ENCODE results near the gene DYNLL1. TPM values are rescaled to one million over a fixed set of nuclear protein-coding genes. Genes with fewer than 3 reads are reported as not detected.

The DYNLL1 gene
- total RNA-seq, 1 donor from 2014 or later, result 159 TPM

DNA sequence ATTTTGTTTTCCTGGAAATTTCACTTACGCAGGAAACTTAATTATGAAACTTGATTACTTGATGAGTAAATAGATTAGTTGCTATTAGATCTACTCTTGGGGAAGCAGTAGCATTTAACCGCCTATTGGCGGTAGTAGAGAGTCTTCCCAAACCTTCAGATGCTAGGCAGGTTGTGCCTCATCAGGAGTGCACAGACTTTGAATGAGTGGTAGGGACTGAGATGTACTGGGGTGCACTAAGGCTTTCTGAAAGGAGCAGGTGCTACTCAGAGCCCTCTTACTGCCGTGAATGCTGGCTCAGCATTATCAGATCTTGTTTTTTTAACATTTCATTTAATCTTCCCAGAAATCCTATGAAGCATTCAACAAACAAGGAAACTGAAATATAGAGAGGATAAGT lies 41.9 kb upstream of the DYNLL1 start:
- peaks cover 52% of the 10 kb centered on the region for H3K36me3 Mint-ChIP-seq (ENCODE audit: low read depth)
- CTCF ChIA-PET, result interaction anchor here (0.9 to 1.8 kb wide), 3 partner anchors 9 to 85 kb away, joined by 3 to 5 read pairs (median 4); no protein-coding TSS in a partner anchor
- DNase-seq (no peak), ATAC-seq (ENCODE audit: low read depth) (peak; percentile 87)
- H3K9me3 Mint-ChIP-seq, result no peaks in the 10 kb centered on the region
- H3K27ac Mint-ChIP-seq, result no peak overlapping the region
- intact Hi-C loops (cut with micrococcal nuclease), result loop anchor here (2.0 kb wide), 1 partner anchor 15 kb away; the partner anchor contains the start of gene SRSF9
- TF ChIP-seq, protein P1, sequence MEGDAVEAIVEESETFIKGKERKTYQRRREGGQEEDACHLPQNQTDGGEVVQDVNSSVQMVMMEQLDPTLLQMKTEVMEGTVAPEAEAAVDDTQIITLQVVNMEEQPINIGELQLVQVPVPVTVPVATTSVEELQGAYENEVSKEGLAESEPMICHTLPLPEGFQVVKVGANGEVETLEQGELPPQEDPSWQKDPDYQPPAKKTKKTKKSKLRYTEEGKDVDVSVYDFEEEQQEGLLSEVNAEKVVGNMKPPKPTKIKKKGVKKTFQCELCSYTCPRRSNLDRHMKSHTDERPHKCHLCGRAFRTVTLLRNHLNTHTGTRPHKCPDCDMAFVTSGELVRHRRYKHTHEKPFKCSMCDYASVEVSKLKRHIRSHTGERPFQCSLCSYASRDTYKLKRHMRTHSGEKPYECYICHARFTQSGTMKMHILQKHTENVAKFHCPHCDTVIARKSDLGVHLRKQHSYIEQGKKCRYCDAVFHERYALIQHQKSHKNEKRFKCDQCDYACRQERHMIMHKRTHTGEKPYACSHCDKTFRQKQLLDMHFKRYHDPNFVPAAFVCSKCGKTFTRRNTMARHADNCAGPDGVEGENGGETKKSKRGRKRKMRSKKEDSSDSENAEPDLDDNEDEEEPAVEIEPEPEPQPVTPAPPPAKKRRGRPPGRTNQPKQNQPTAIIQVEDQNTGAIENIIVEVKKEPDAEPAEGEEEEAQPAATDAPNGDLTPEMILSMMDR (IDR thresholded peaks at IDR 0.05), result no peak
- no peaks in the 10 kb centered on the region for H3K27me3 Mint-ChIP-seq
- POLR2A ChIA-PET, result interaction anchor here (0.8 to 2.1 kb wide), 4 partner anchors 9 to 15 kb away, joined by 3 to 7 read pairs (median 4); no protein-coding TSS in a partner anchor
- H3K4me3 Mint-ChIP-seq, result no peak overlapping the region
- peaks cover 10% of the 10 kb centered on the region for H3K4me1 Mint-ChIP-seq

DNA sequence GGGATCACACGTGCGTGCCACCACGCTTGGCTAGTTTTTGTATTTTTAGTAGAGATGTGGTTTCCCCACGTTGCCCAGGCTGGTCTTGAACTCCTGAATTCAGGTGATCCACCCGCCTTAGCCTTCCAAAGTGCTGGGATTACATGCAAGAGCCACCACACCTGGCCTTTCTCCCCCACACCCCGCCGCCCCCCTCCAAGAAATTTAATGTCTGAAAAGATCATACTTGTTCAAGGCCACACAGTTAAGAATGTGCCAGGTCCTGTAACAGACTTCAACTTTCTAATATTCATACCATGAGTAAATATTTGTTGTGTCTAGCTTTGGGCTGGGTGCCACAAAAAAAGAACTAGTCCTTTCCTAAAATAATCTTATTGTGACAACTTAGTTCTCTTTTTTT lies 40.6 kb upstream of the DYNLL1 start:
- intact Hi-C loops (cut with micrococcal nuclease), result loop anchor here (2.0 kb wide), 1 partner anchor 13 kb away; the partner anchor contains the start of gene SRSF9
- H3K36me3 Mint-ChIP-seq (ENCODE audit: low read depth), result peaks cover 61% of the 10 kb centered on the region
- H3K4me3 Mint-ChIP-seq, result no peak overlapping the region
- TF ChIP-seq, protein P1 (IDR thresholded peaks at IDR 0.05), result no peak
- H3K4me1 Mint-ChIP-seq, result peaks cover 7% of the 10 kb centered on the region
- H3K9me3 Mint-ChIP-seq, result no peaks in the 10 kb centered on the region
- DNase-seq, result no peak
- no peaks in the 10 kb centered on the region for H3K27me3 Mint-ChIP-seq
- no peak for ATAC-seq (ENCODE audit: low read depth)
- peak overlapping the region; percentile 46 for H3K27ac Mint-ChIP-seq
- ChIA-PET POLR2A (interaction anchor here (0.7 kb wide), 1 partner anchor 153 kb away, joined by 6 read pairs; the partner anchor contains the start of gene SIRT4), CTCF (interaction anchor here (1.3 to 1.7 kb wide), 2 partner anchors 42 to 84 kb away, joined by 3 to 4 read pairs; no protein-coding TSS in a partner anchor)

DNA sequence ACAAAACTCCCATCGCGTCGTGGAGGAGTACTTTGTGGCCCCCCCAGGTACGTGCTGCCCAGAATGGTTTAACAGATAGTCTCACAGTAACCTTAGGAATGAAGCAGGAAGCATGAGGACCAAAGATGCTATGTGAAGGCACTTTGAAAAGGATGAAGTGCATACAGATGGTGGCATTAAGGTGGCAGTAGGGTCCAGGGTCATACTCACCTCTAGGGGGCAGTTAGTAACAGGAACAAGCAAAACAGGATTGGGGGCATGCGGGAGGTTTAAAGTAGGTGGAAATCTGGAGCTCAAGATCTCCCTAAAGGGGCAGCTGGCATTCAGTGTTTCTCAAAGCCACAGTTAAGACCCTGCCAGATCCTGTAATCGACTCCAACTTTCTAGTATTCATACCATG lies 38.8 kb upstream of the DYNLL1 start:
- H3K4me1 Mint-ChIP-seq, result peaks cover 7% of the 10 kb centered on the region
- POLR2A ChIA-PET, result interaction anchor here (0.6 to 1.4 kb wide), 3 partner anchors 10 to 839 kb away, joined by 3 to 5 read pairs (median 3); partner anchors contain the start of genes CAMKK2, GATC and TRIAP1
- H3K27me3 Mint-ChIP-seq, result no peaks in the 10 kb centered on the region
- DNase-seq (no peak), ATAC-seq (ENCODE audit: low read depth) (no peak)
- intact Hi-C loops (cut with micrococcal nuclease), result no loop called here
- H3K27ac Mint-ChIP-seq, result peak overlapping the region; percentile 1
- H3K4me3 Mint-ChIP-seq, result no peak overlapping the region
- H3K9me3 Mint-ChIP-seq, result no peaks in the 10 kb centered on the region
- CTCF ChIA-PET, result interaction anchor here (1.7 kb wide), 1 partner anchor 40 kb away, joined by 3 read pairs; no protein-coding TSS in a partner anchor
- TF ChIP-seq, protein P1 (IDR thresholded peaks at IDR 0.05), result no peak
- H3K36me3 Mint-ChIP-seq (ENCODE audit: low read depth), result peaks cover 70% of the 10 kb centered on the region

DNA sequence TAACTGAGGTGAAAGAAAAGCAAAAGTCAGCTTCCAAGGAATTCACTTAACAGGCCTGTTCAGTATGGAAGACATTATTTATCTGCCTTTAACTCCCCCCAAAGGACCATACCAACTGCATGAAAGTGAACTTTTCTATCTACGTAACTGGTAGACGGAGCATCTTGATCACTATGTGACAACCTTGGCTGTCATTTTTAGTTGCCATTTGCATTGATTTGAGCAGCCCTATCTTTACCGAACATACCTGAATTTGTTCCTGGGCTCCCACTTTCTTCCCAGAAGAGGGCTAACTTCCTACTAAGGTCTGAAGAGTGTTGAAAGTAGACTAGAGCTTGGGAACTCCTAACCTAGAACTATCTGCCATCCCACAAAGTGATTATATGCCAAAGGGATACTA lies 35.8 kb upstream of the DYNLL1 start:
- POLR2A ChIA-PET, result interaction anchor here (0.6 to 0.7 kb wide), 2 partner anchors 25 to 83 kb away, joined by 4 to 9 read pairs; no protein-coding TSS in a partner anchor
- ATAC-seq (ENCODE audit: low read depth) (no peak), DNase-seq (no peak)
- H3K4me3 Mint-ChIP-seq, result no peak overlapping the region
- H3K4me1 Mint-ChIP-seq, result peaks cover 2% of the 10 kb centered on the region
- intact Hi-C loops (cut with micrococcal nuclease), result no loop called here
- H3K27me3 Mint-ChIP-seq, result no peaks in the 10 kb centered on the region
- peaks cover 87% of the 10 kb centered on the region for H3K36me3 Mint-ChIP-seq (ENCODE audit: low read depth)
- H3K9me3 Mint-ChIP-seq, result no peaks in the 10 kb centered on the region
- TF ChIP-seq, protein P1 (IDR thresholded peaks at IDR 0.05), result no peak
- no peak overlapping the region for H3K27ac Mint-ChIP-seq
- CTCF ChIA-PET, result no interaction called here

DNA sequence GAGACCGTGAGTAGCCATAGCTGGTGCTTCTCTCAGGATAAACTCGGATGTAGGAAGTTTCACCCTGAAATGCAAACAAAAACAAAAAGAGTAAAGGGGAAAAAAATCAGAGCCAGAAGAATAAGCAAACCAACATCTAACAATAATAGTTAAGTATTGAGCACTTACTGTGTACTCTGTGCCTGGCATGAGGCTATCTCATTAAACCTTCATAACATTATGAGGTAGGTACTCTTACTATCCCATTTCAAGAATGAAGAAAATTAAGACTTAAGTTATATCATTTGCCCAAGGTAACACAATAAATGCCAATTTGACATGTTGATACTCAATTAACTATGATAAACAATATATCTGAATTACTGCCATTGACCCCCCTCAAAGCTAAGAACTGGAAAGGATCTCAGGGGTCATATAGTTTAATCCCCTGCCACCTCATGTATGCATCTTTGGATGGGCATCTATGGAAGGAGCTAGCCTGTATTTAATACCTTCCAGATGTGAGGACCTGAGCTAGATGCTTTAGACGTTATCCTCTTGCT lies 33.7 kb upstream of the DYNLL1 start:
- ATAC-seq (ENCODE audit: low read depth) (no peak), DNase-seq (no peak)
- POLR2A ChIA-PET, result interaction anchor here (0.6 kb wide), 1 partner anchor 10 kb away, joined by 4 read pairs; no protein-coding TSS in a partner anchor
- CTCF ChIA-PET, result no interaction called here
- Mint-ChIP-seq H3K27ac (no peak overlapping the region), H3K4me3 (no peak overlapping the region), H3K9me3 (no peaks in the 10 kb centered on the region), H3K4me1 (peaks cover 16% of the 10 kb centered on the region), H3K36me3 (ENCODE audit: low read depth) (peaks cover 83% of the 10 kb centered on the region), H3K27me3 (no peaks in the 10 kb centered on the region)
- TF ChIP-seq, protein P1 (IDR thresholded peaks at IDR 0.05), result no peak
- intact Hi-C loops (cut with micrococcal nuclease), result no loop called here
